ENCODE results near the gene STAG1. TPM values are rescaled to one million over a fixed set of nuclear protein-coding genes. Genes with fewer than 3 reads are reported as not detected.
"Not testable (repeated sequence)": the region's sequence is repeated elsewhere in the genome, so short reads cannot be mapped to it uniquely, and the experiment has no call there.

The STAG1 gene
- total RNA-seq, 4 donors from 2014 or later, result 32.6 to 44.0 (median 40.5) TPM

DNA sequence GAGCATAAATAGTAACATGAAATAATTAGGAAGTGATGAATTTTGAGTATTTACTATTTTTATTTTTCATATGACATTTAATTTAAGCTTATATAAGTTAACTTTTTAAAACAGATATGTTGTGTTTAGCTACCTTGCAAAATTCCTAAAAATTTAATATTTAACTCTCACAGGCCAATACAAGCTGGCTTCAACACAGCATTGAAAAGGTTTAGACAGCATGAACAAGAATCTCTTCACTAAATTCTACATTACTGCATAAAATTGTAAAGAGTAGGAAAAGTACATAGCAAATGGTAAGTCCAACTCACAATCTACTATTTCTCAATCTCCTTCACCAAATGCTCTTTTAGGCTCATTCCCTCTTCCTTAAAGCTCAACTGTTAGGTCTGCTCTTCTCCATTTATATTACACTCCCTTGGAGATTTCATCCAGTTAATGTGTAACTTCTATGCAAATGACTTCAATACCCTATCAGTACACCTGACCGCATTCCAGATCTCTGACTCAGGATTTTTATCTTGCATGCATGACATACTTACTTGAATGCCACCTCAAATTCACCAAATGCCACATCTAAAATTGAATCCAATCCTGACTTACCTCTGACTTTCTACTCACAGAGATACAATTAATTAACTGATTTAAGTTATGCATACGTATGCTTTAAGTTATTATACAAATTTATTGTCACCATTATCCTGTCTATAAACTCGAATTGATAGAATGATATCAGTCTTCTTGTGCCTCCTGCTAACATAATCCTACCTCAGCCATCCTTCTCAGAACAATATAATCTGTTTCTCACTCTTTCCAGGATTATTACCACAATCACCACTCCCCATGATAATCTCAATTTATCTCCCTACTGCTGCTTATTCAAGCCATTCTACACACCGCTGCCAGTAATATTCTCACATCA, 127.0 kb downstream of the STAG1 start:
- Histone ChIP-seq H3K4me3 (no peak overlapping the region), H3K27me3 (no peaks in the 10 kb centered on the region), H3K9me3 (no peaks in the 10 kb centered on the region), H3K36me3 (peaks cover 0 to 5% (median 0%) of the 10 kb centered on the region in 4 donors), H3K27ac (replicated peaks in 1 of 4) (no peak overlapping the region), H3K4me1 (peaks cover 7 to 35% (median 15%) of the 10 kb centered on the region in 4 donors)
- TF ChIP-seq, protein P1, sequence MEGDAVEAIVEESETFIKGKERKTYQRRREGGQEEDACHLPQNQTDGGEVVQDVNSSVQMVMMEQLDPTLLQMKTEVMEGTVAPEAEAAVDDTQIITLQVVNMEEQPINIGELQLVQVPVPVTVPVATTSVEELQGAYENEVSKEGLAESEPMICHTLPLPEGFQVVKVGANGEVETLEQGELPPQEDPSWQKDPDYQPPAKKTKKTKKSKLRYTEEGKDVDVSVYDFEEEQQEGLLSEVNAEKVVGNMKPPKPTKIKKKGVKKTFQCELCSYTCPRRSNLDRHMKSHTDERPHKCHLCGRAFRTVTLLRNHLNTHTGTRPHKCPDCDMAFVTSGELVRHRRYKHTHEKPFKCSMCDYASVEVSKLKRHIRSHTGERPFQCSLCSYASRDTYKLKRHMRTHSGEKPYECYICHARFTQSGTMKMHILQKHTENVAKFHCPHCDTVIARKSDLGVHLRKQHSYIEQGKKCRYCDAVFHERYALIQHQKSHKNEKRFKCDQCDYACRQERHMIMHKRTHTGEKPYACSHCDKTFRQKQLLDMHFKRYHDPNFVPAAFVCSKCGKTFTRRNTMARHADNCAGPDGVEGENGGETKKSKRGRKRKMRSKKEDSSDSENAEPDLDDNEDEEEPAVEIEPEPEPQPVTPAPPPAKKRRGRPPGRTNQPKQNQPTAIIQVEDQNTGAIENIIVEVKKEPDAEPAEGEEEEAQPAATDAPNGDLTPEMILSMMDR (IDR thresholded peaks at IDR 0.05), result no peak
- no peak for TF ChIP-seq EP300 (IDR thresholded peaks at IDR 0.05)
- no peak for TF ChIP-seq POLR2AphosphoS5 (IDR thresholded peaks at IDR 0.05)
- no peak for TF ChIP-seq POLR2A (IDR thresholded peaks at IDR 0.05; ENCODE audit: low read depth)
- DNase-seq (ENCODE audit: extremely low spot score), result no peak
- intact Hi-C loops (cut with DNase I), result no loop called here
- over 99% methylated on average over 4 of the region's 4 CpGs for WGBS

DNA sequence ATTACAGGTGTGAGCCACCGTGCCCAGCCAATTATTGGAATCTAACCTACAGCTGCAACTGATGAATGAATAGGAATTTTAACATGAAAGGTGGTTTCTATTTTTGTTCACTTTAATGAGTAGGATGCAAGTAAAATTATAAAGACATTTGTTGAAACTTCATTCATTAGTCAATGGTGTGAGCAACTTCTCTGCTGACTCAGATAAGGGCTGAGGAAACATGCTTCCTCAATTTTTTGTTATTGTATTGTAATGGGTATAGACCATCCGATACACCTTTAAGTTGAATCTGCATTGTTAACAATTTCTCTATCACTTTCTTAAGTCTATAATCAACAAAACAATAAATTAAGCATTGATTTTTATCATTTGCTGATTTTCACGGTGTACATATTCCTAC, 127.8 kb downstream of the STAG1 start:
- 93% methylated on average over 3 of the region's 3 CpGs for WGBS
- Histone ChIP-seq H3K27me3 (no peaks in the 10 kb centered on the region), H3K36me3 (peaks cover 0 to 9% (median 3%) of the 10 kb centered on the region in 4 donors), H3K27ac (replicated peaks in 1 of 4) (no peak overlapping the region), H3K4me1 (peaks cover 7 to 33% (median 12%) of the 10 kb centered on the region in 4 donors), H3K4me3 (no peak overlapping the region), H3K9me3 (no peaks in the 10 kb centered on the region)
- no peak for DNase-seq (ENCODE audit: extremely low spot score)
- intact Hi-C loops (cut with DNase I), result no loop called here
- TF ChIP-seq EP300 (IDR thresholded peaks at IDR 0.05) (no peak), POLR2AphosphoS5 (IDR thresholded peaks at IDR 0.05) (no peak), POLR2A (IDR thresholded peaks at IDR 0.05; ENCODE audit: low read depth) (no peak)
- TF ChIP-seq, protein P1 (IDR thresholded peaks at IDR 0.05), result no peak

DNA sequence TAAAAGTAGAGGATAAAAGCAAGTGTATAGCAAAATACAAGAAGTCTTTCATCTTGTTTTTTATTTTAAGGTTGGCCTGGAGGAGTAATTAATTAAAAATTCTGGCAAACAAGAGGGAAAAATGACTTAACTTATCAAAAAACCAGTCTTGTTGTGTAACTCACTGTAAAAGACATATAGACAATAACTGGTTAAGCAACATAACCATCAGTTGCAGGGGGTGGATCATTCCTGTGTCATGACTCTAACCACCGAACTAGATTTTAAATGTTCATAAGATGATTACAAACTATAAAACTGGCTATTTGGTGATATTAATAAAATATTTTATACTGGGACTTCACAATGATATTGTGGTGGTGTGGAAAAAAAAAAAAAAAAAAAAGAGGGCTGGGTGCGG, 130.6 kb downstream of the STAG1 start:
- 64% methylated on average over 2 of the region's 2 CpGs for WGBS
- H3K4me1 ChIP-seq, result peaks cover 2 to 16% (median 8%) of the 10 kb centered on the region in 4 donors

DNA sequence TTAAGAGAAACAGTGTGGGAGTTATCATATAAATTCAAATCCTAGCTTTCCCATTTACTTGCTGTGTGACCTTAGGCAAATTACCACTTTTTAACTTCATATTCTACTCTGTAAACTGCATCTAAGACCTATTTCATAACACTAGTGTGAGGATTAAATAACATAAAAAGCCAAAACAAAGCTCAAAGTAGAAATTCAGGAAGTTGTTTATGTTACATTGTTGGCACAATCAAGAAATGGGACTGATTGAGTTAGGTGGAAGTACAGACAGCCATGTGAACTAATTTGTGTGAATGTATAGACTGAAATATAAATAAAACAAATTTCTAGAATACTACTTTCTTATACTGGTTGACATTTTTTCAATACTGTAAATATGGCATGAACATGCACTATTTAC, 131.7 kb downstream of the STAG1 start:
- H3K36me3 ChIP-seq, result peaks cover 0 to 9% (median 4%) of the 10 kb centered on the region in 4 donors
- TF ChIP-seq POLR2A (IDR thresholded peaks at IDR 0.05; ENCODE audit: low read depth), result no peak
- no peak for TF ChIP-seq EP300 (IDR thresholded peaks at IDR 0.05)
- TF ChIP-seq, protein P1 (IDR thresholded peaks at IDR 0.05), result no peak
- TF ChIP-seq POLR2AphosphoS5 (IDR thresholded peaks at IDR 0.05), result no peak

More for the DNA sequence above, 130.6 kb downstream of the STAG1 start:
- no peaks in the 10 kb centered on the region for H3K27me3 ChIP-seq
- no peak for TF ChIP-seq POLR2A (IDR thresholded peaks at IDR 0.05; ENCODE audit: low read depth)
- TF ChIP-seq POLR2AphosphoS5 (IDR thresholded peaks at IDR 0.05), result no peak
- no peak for TF ChIP-seq EP300 (IDR thresholded peaks at IDR 0.05)
- TF ChIP-seq, protein P1 (IDR thresholded peaks at IDR 0.05), result no peak
- H3K36me3 ChIP-seq, result peaks cover 0 to 9% (median 4%) of the 10 kb centered on the region in 4 donors
- H3K9me3 ChIP-seq, result no peaks in the 10 kb centered on the region
- DNase-seq (ENCODE audit: extremely low spot score), result no peak
- no peak overlapping the region for H3K27ac ChIP-seq (replicated peaks in 1 of 4)
- H3K4me3 ChIP-seq, result no peak overlapping the region
- intact Hi-C loops (cut with DNase I), result no loop called here

DNA sequence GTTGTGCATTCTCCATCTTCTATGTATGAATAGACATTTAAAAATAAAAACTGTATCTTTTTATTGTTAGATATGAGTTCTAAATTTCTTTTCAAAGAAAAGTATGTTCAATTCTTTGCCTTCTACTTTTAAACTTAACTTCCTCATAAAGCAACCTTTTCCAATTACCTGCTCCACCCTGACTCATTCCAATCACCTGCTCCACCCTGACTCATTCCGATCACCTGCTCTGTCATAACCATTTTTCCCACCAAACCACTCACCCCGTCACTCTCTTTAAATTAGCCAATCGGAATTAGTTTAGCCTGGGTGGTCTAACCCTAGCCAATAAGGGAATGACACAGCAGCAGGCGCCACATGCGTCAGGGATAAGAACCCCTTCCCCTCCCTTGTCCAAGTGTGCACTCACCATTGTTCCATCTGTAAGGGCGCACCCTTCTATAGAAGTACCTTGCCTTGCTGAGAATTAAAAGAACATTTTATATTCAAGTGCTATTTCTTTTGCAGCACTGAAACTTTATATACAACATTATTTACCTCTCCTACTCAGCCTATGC, 134.1 kb downstream of the STAG1 start:
- H3K9me3 ChIP-seq; intact Hi-C loops (cut with DNase I); H3K4me1 ChIP-seq; H3K4me3 ChIP-seq; H3K27ac ChIP-seq (replicated peaks in 1 of 4); H3K27me3 ChIP-seq; DNase-seq (ENCODE audit: extremely low spot score); H3K36me3 ChIP-seq: not testable (repeated sequence)
- 80% methylated on average over 6 of the region's 6 CpGs for WGBS

More for the DNA sequence above, 131.7 kb downstream of the STAG1 start:
- Histone ChIP-seq H3K4me3 (no peak overlapping the region), H3K4me1 (peaks cover 0 to 14% (median 5%) of the 10 kb centered on the region in 4 donors), H3K27me3 (no peaks in the 10 kb centered on the region), H3K9me3 (no peaks in the 10 kb centered on the region), H3K27ac (replicated peaks in 1 of 4) (no peak overlapping the region)
- DNase-seq (ENCODE audit: extremely low spot score), result no peak
- intact Hi-C loops (cut with DNase I), result no loop called here

Measured in esophagus muscularis mucosa (tissue), 4 donors.